Measurements from ENCODE around the gene BTG2. TPM values are rescaled to one million over a fixed set of nuclear protein-coding genes. Genes with fewer than 3 reads are reported as not detected.

The BTG2 gene
- total RNA-seq, 1 experiment from 2014 or later: 24.2 TPM

- no peak for TF ChIP-seq REST (IDR thresholded peaks at IDR 0.05; ENCODE audit: low read depth)
- TF ChIP-seq RAD21 (IDR thresholded peaks at IDR 0.05; ENCODE audit: low read depth): no peak
- no peak for TF ChIP-seq POLR2AphosphoS5 (IDR thresholded peaks at IDR 0.05; ENCODE audit: low read depth, low read length)
- no peak for TF ChIP-seq MAX (IDR thresholded peaks at IDR 0.05)
- no peak for TF ChIP-seq EZH2phosphoT487 (IDR thresholded peaks at IDR 0.05; ENCODE audit: borderline replicate concordance)
- no peak for TF ChIP-seq EGR1 (IDR thresholded peaks at IDR 0.05; ENCODE audit: low read depth)
- no peak for TF ChIP-seq JUND (IDR thresholded peaks at IDR 0.05)
- no peak for TF ChIP-seq TCF7L2 (IDR thresholded peaks at IDR 0.05; ENCODE audit: borderline replicate concordance, extremely low read depth, insufficient read depth, insufficient read length)
- no peak for TF ChIP-seq POLR2A (IDR thresholded peaks at IDR 0.05; ENCODE audit: borderline replicate concordance, extremely low read depth, insufficient read depth, insufficient read length)
- no peak for TF ChIP-seq FOSL1 (IDR thresholded peaks at IDR 0.05; ENCODE audit: low read depth)
- TF ChIP-seq SIN3A (IDR thresholded peaks at IDR 0.05; ENCODE audit: low read depth): no peak
- TF ChIP-seq EZH2 (IDR thresholded peaks at IDR 0.05): no peak
Observed at GRCh38 chr1:203291201-203292096, 13.9 kb upstream of the BTG2 start (continued).
